ENCODE results near the gene TBC1D9B. TPM values are rescaled to one million over a fixed set of nuclear protein-coding genes. Genes with fewer than 3 reads are reported as not detected.
"Not testable (repeated sequence)": the region's sequence is repeated elsewhere in the genome, so short reads cannot be mapped to it uniquely, and the experiment has no call there.

Gene TBC1D9B
- total RNA-seq, 4 donors from 2014 or later, result 50.7 to 78.5 (median 62.4) TPM

DNA sequence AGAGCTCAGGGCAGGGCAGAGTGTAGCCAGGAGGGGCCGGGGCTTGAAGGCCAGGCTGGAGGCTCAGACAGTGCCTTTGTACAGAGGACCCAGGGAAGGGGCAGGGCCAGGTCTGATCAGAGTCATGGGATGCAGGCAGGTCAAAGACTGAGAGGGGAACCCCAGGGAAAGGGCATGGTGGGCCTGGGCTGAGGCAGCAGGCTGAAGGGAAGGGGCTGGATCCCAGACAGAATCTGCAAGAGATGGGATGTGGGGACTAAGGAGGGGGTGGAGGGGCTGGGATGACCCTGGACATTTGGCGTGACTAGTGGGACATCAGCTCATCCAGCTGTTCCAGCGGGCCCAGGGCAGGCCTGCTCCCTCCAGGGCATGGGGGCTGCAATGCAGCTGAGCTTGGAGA is 33.6 kb downstream of the TBC1D9B start:
- intact Hi-C loops (cut with DNase I), result no loop called here
- no peak for DNase-seq
- Histone ChIP-seq H3K36me3 (peaks cover 43 to 100% (median 48%) of the 10 kb centered on the region in 3 donors), H3K27me3 (no peaks in the 10 kb centered on the region), H3K4me3 (no peak overlapping the region), H3K9me3 (no peaks in the 10 kb centered on the region), H3K4me1 (no peaks in the 10 kb centered on the region), H3K27ac (no peak overlapping the region)
- WGBS, 2 donors, result 100% methylated on average over 1 to 2 of the region's 3 CpGs
- TF ChIP-seq, protein P1, sequence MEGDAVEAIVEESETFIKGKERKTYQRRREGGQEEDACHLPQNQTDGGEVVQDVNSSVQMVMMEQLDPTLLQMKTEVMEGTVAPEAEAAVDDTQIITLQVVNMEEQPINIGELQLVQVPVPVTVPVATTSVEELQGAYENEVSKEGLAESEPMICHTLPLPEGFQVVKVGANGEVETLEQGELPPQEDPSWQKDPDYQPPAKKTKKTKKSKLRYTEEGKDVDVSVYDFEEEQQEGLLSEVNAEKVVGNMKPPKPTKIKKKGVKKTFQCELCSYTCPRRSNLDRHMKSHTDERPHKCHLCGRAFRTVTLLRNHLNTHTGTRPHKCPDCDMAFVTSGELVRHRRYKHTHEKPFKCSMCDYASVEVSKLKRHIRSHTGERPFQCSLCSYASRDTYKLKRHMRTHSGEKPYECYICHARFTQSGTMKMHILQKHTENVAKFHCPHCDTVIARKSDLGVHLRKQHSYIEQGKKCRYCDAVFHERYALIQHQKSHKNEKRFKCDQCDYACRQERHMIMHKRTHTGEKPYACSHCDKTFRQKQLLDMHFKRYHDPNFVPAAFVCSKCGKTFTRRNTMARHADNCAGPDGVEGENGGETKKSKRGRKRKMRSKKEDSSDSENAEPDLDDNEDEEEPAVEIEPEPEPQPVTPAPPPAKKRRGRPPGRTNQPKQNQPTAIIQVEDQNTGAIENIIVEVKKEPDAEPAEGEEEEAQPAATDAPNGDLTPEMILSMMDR (IDR thresholded peaks at IDR 0.05), result no peak
- TF ChIP-seq POLR2A (IDR thresholded peaks at IDR 0.05), result no peak

DNA sequence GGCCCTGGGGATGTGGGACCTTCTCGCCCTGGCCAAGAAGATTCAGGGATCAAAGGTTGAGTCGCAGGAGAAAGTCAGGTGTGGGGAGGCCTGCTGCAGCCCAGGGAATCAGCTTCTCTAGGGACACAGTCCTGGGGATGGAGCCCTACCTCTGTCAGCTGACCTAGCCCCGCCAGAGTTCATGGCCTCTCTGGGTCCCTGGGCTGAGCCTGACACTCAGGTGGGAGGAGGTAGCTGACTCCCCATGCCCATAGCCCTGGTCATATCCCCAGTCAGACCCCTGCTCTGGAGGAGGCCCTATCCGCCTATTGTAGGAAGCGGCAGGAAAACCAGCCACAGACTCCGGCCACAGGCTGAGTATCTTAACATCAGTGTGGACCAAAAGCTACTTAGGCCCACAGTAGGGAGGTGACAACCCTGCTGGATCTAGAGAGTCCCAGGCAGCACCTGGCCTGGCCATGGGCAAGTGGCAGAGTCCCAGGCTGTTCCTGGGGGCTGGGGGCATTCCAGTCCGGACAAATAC is 34.0 kb downstream of the TBC1D9B start:
- no peak overlapping the region for H3K4me3 ChIP-seq
- no peak for DNase-seq
- intact Hi-C loops (cut with DNase I), result no loop called here
- H3K4me1 ChIP-seq, result no peaks in the 10 kb centered on the region
- no peaks in the 10 kb centered on the region for H3K9me3 ChIP-seq
- no peaks in the 10 kb centered on the region for H3K27me3 ChIP-seq
- 100% methylated on average over 2 of the region's 7 CpGs; no CpG with 5 or more reads in 1 of the 2 donors for WGBS, 2 donors
- H3K36me3 ChIP-seq, result peaks cover 42 to 100% (median 43%) of the 10 kb centered on the region in 3 donors
- no peak overlapping the region for H3K27ac ChIP-seq
- TF ChIP-seq, protein P1 (IDR thresholded peaks at IDR 0.05), result no peak
- TF ChIP-seq POLR2A (IDR thresholded peaks at IDR 0.05), result no peak

DNA sequence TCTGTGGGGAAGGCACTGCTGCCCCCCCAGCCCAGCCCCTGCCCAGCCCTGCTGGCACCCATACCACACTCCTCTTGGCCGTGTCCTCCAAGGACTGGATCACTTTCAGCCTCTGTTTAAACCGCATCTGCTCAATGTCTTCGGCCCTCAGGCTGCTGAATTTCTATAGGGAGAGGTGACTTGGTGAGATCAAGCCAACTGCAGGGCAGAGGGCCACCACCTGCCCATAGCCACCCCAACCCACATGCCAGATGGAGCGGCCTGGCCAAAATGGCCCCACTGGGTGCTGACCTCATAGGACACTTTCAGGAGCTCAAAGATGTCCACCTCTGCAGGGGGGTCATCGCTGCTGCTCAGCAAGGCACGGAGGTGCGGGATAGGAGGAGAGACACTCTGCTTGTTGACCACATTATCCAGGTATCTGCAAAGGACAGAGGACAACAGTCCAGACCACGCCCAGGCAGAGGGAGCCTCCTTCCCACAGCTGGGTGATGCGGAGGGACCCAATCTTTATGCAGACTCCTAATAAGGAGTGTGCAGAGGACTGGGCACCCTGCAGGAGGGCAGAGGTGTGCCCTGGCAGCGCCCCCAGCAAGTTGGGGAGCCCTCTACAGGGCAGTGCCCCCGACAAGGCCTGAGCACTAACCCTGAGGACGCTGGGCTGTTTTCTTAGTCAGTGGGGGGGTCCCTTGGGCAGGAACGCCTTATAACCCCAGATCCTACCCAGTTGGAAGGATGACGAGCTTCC is 34.7 kb downstream of the TBC1D9B start:
- DNase-seq, result no peak
- intact Hi-C loops (cut with DNase I), result no loop called here
- Histone ChIP-seq H3K4me3 (no peak overlapping the region), H3K9me3 (no peaks in the 10 kb centered on the region), H3K4me1 (no peaks in the 10 kb centered on the region), H3K36me3 (peaks cover 41 to 100% (median 42%) of the 10 kb centered on the region in 3 donors), H3K27me3 (no peaks in the 10 kb centered on the region), H3K27ac (no peak overlapping the region)
- 80 to 89% methylated on average over 1 to 7 of the region's 14 CpGs for WGBS, 2 donors
- TF ChIP-seq, protein P1 (IDR thresholded peaks at IDR 0.05), result no peak
- no peak for TF ChIP-seq POLR2A (IDR thresholded peaks at IDR 0.05)

DNA sequence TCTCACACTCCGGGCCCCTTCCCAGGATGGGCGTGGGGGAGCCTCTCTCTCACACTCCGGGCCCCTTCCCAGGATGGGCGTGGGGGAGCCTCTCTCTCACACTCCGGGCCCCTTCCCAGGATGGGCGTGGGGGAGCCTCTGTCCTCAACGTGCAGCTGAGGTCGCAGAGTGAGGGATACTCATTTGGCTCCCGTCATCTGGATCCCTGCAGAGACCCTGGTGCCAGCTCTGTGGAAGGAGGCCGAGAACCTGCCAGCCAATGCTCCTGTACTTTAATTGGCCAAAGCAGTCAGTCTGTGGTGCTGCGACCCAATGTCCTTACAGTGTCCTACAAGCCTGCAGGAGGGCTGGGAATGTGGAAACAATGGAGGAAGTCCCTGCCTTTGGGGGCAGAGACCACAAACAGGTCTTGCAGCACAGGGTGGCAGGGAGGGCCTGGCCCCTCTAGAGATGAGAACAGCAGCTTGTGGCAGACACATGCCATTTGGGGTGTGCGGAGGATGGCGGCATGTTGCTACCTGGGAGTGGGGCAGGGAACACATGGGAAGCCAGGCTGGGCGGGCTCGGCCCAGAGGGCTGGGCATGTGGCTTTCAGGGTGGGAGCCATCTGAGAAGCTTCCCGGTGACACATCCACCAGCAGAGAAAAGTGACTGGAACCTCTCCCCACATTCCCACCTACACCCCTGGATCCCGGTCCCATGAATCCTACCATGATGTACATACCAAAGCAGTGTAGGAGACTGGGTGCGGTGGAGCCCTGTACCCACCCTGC is 35.5 kb downstream of the TBC1D9B start:
- DNase-seq, result no peak
- Histone ChIP-seq H3K9me3 (no peaks in the 10 kb centered on the region), H3K36me3 (peaks cover 41 to 100% (median 42%) of the 10 kb centered on the region in 3 donors), H3K27ac (no peak overlapping the region), H3K4me1 (no peaks in the 10 kb centered on the region), H3K27me3 (no peaks in the 10 kb centered on the region), H3K4me3 (no peak overlapping the region)
- TF ChIP-seq, protein P1 (IDR thresholded peaks at IDR 0.05), result no peak
- TF ChIP-seq POLR2A (IDR thresholded peaks at IDR 0.05), result no peak
- intact Hi-C loops (cut with DNase I), result no loop called here
- 86 to 93% methylated on average over 1 to 3 of the region's 18 CpGs for WGBS, 2 donors

DNA sequence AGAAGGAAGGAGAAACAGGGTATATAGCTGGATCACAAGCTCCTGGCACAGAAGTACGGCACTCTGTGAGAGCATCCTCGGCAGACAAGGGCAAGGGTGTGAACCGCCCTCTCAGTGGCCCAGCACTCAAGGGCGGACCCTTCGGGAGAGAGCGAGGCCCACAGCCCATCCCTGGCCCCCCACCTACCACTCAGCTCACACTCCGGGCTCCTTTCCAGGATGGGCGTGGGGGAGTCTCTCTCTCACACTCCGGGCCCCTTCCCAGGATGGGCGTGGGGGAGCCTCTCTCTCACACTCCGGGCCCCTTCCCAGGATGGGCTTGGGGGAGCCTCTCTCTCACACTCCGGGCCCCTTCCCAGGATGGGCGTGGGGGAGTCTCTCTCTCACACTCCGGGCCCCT is 36.2 kb downstream of the TBC1D9B start:
- H3K4me3 ChIP-seq; H3K27ac ChIP-seq; DNase-seq; H3K9me3 ChIP-seq; H3K27me3 ChIP-seq; intact Hi-C loops (cut with DNase I); H3K4me1 ChIP-seq: not testable (repeated sequence)
- H3K36me3 ChIP-seq, result peaks cover 39 to 100% (median 42%) of the 10 kb centered on the region in 3 donors
- 100% methylated on average over 2 of the region's 14 CpGs; no CpG with 5 or more reads in 1 of the 2 donors for WGBS, 2 donors
